ENCODE results near the gene ZNF664.

The ZNF664 gene

GRCh38 chr12:123941624-123942237 is 31.3 kb upstream of the ZNF664 start:
- TF ChIP-seq CTCF (conservative IDR thresholded peaks at IDR 0.05; ENCODE audit: low read depth, low read length), result no peak
- DNase-seq (ENCODE audit: low read depth), result peak; percentile 26
- no peak overlapping the region for H3K4me3 ChIP-seq (ENCODE audit: low read depth, low read length)

- H3K4me3 ChIP-seq (ENCODE audit: low read depth, low read length), result no peak overlapping the region
- peak; percentile 80 for DNase-seq (ENCODE audit: low read depth)
- TF ChIP-seq CTCF (conservative IDR thresholded peaks at IDR 0.05; ENCODE audit: low read depth, low read length), result no peak
These were observed 30.8 kb upstream of the ZNF664 start for GRCh38 chr12:123942238-123942653.

GRCh38 chr12:123942911-123943648 is 29.9 kb upstream of the ZNF664 start:
- no peak for TF ChIP-seq CTCF (conservative IDR thresholded peaks at IDR 0.05; ENCODE audit: low read depth, low read length)
- no peak overlapping the region for H3K4me3 ChIP-seq (ENCODE audit: low read depth, low read length)

GRCh38 chr12:123943816-123944215 is 29.2 kb upstream of the ZNF664 start:
- TF ChIP-seq CTCF (conservative IDR thresholded peaks at IDR 0.05; ENCODE audit: low read depth, low read length), result no peak
- DNase-seq (ENCODE audit: low read depth), result no peak
- no peak overlapping the region for H3K4me3 ChIP-seq (ENCODE audit: low read depth, low read length)

More at GRCh38 chr12:123942911-123943648, 29.9 kb upstream of the ZNF664 start:
- peak; percentile 48 for DNase-seq (ENCODE audit: low read depth)

- DNase-seq (ENCODE audit: low read depth), result no peak
- H3K4me3 ChIP-seq (ENCODE audit: low read depth, low read length), result no peak overlapping the region
- TF ChIP-seq CTCF (conservative IDR thresholded peaks at IDR 0.05; ENCODE audit: low read depth, low read length), result no peak
These were observed 28.3 kb upstream of the ZNF664 start for GRCh38 chr12:123944696-123945095.

- no peak for TF ChIP-seq CTCF (conservative IDR thresholded peaks at IDR 0.05; ENCODE audit: low read depth, low read length)
- no peak for DNase-seq (ENCODE audit: low read depth)
- H3K4me3 ChIP-seq (ENCODE audit: low read depth, low read length), result no peak overlapping the region
These were observed 27.5 kb upstream of the ZNF664 start for GRCh38 chr12:123945287-123946151.

Data from choroid plexus epithelial cell (primary cell).